ENCODE measurements around the gene CCDC170.

DNA sequence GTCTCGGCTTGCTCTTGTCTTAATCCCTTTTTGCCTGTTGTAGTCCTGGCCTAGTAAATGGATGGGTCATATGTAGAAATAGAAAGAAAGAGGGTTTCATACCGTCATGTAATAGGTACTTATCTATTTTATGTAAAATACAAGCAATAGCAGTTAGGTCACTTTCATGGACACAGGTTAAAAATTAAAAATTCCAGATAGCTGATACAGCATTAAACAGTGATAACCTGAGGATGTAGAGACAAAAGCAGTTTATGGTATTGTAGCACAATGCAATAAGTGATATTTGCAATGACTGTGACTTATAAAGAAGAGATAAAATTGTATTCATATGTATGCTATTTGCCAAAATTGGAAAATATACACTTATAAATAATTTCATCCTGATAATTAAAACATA, 96.9 kb downstream of the CCDC170 start:
- TF ChIP-seq, protein P1, sequence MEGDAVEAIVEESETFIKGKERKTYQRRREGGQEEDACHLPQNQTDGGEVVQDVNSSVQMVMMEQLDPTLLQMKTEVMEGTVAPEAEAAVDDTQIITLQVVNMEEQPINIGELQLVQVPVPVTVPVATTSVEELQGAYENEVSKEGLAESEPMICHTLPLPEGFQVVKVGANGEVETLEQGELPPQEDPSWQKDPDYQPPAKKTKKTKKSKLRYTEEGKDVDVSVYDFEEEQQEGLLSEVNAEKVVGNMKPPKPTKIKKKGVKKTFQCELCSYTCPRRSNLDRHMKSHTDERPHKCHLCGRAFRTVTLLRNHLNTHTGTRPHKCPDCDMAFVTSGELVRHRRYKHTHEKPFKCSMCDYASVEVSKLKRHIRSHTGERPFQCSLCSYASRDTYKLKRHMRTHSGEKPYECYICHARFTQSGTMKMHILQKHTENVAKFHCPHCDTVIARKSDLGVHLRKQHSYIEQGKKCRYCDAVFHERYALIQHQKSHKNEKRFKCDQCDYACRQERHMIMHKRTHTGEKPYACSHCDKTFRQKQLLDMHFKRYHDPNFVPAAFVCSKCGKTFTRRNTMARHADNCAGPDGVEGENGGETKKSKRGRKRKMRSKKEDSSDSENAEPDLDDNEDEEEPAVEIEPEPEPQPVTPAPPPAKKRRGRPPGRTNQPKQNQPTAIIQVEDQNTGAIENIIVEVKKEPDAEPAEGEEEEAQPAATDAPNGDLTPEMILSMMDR (IDR thresholded peaks at IDR 0.05), result no peak
- no peak for TF ChIP-seq POLR2A (IDR thresholded peaks at IDR 0.05)

All from lower leg skin (tissue), 3 donors.